IPS-18c (cell line): ENCODE measurements around the gene NT5C3B.
A peak's percentile ranks its signal among the peaks of the same experiment; 100 is the strongest.
"Not testable (repeated sequence)": the region's sequence is repeated elsewhere in the genome, so short reads cannot be mapped to it uniquely, and the experiment has no call there.

ENCODE experiments used
- H3K4me3 ChIP-seq: 2 replicates; pipeline ENCODE4 v1.7.0; 2013; ENCODE audit warnings: low read depth, mild to moderate bottlenecking, low read length, moderate library complexity; ENCODE audit not compliant: insufficient read depth
- H3K9me3 ChIP-seq: one replicate; pipeline ENCODE4 v1.6.1; 2013; ENCODE audit warnings: mild to moderate bottlenecking, low read length, moderate library complexity; ENCODE audit not compliant: control insufficient read depth, insufficient read depth

NT5C3B gene

DNA sequence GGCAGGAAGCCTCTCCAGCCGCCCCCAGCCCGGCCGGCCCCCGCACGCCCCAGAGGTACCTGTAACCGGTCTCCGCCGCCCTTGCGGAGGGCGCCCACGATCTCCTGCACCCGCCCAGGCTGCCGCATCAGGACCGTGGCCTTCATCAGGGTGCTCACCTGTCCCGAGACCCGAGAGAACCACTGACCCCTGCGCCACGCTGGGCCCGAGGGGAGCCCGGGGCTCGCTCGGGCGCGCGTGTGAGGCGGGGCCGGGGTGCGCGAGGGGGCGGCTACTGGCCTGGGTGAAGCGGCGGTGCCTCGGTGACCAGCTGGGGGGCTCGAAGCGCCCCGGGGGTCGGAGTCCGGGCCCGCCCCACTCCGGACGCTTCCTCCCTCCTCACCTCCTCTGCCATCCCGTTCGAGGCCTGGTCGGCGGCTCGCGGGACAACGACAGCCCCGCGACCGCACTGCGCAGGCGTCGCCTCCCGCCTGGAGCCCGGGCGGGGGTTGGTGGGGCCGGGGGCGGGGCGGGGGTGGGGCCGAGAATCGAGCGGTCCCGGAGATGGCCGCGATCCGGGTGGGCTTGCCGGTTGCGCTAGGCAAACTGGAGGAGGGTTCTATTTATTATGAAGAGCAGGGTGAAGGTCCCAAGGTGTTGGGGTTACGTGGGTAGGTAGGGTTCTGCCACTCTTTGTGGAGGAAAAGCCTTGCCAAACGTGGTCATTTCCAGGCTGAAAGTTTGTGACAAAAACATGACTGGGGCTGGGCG is at the start of gene NT5C3B:
TSS of gene NT5C3B (minus strand) at position 433 of the 750 bp plus-strand sequence. CDS start at position 394, 39 bp downstream.
- H3K9me3 ChIP-seq: no peaks in the 10 kb centered on the region
- H3K4me3 ChIP-seq: peak within 1 kb of the TSS; percentile 89

- Histone ChIP-seq H3K9me3 (no peaks in the 10 kb centered on the region), H3K4me3 (no peak overlapping the region)
Observed at GRCh38 chr17:41885733-41886132, 49.7 kb upstream of the NT5C3B start.

DNA sequence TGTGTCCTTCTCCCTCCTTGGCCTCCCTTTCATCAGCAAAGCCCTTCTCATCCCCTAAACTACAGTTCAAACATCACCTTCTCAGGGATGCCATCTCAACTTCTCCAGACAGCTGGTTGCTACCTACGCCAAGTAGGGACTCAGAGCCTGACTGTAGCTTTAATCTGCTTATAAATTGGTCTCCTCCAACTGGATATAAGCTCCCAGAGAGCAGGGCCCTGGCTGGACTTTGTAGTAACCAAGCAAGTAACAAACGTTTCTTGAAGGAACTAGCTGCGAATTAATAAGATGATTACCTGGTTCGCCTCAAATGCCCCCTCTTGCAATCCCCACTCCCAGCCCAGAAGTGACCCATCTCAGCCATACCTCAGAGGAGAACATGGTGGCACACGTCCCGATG is 46.7 kb upstream of the NT5C3B start:
- peaks cover 2% of the 10 kb centered on the region for H3K9me3 ChIP-seq

DNA sequence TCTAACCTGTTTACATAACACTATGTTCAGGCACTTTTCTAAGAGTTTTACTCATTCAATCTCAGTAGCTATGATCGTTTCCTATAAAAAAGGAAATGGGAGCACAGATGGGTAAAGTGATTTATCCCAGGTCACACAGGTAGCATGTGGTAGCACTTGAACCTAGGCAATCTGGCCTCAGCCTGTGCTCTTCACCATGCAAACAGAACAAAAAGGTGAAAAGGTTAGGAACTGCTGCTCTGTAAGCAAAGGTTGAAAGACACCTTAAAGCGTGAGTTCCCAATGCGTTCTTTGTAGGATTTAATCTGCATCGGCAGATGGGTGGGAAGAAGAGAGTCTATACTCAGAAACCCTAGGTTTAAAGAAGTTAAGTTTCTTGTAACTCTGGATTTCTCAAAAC is 44.1 kb upstream of the NT5C3B start:
- Histone ChIP-seq H3K9me3 (peaks cover 2% of the 10 kb centered on the region), H3K4me3 (no peak overlapping the region)

More for the DNA sequence above, 46.7 kb upstream of the NT5C3B start:
- no peak overlapping the region for H3K4me3 ChIP-seq

GRCh38 chr17:41874293-41874670 is 38.2 kb upstream of the NT5C3B start:
- H3K4me3 ChIP-seq, H3K9me3 ChIP-seq: not testable (repeated sequence)

DNA sequence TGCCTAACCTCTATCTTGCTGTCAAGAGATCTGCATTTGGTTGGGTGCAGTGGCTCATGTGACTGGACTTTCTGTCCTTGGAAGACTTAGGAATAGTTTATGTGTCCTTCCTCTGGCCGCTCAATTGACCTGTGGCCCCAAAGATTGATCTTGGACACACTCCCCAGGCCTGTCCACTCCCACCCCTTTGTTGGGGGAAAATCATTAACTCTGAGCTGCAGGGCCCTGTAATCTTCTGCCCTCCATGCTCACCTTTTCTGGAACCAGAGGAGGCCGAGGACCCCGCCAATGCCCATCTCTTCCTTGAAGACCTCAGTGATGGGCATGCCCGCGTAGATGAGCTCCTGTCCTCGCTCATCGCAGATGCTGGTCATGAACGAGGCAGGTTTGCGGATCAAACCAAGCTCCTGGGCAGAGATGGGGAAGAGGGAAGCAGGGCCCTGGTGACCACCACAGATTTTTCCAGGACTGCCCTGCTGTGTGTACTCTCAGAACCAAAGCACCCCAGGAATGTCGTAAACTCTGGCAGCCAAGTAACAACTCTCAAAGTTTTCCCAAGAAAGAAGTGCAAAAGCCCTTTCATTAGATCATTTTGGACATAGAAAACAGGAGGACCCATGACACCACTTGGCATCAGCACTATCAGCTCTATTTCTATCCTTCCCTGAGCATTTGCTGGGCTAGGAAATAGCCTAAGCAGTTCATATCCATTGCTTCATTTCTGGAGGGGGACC is 37.7 kb upstream of the NT5C3B start:
- H3K9me3 ChIP-seq: peaks cover 2% of the 10 kb centered on the region
- no peak overlapping the region for H3K4me3 ChIP-seq

- H3K4me3 ChIP-seq: no peak overlapping the region
- no peaks in the 10 kb centered on the region for H3K9me3 ChIP-seq
Observed at GRCh38 chr17:41871789-41872188, 35.8 kb upstream of the NT5C3B start.

DNA sequence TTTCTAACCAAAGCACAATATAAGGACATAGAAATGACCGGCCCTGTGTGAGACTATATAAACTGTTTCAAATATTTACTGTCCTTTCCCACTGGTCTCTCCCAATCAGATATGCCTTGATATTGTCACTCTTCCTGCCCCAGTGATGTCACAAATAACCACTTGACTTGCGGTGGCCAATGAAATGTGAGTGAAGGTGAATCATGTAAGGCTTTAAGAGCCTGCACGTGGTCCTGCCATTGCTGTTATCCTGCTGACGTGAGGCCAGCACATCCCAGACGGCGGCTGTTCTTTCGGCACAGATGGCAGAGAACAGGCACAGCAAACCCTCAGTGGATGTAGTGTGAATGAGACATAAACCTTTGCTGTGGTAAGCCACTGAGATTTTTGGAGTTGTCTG is 34.6 kb upstream of the NT5C3B start:
- Histone ChIP-seq H3K4me3 (no peak overlapping the region), H3K9me3 (no peaks in the 10 kb centered on the region)

GRCh38 chr17:41870097-41870496 is 34.1 kb upstream of the NT5C3B start:
- H3K9me3 ChIP-seq: no peaks in the 10 kb centered on the region
- H3K4me3 ChIP-seq: no peak overlapping the region

DNA sequence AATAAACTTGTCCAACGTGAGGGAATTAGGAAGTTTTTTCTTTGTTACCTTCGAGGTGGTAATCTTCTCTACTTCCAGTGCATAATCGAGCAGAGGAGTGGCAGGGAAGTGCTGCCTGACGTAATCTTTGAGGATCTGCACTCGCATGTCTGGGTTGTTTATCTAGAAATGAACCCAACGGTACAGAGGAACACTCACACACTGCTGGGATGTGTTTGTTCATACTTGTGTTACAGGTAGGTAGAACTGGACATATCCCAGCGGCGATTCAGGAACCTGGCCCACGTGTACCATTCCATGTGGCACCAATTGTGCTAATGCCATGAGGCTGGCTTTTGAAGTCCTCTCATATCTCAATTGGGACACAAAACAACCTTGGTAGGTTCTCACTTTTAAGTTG is 33.4 kb upstream of the NT5C3B start:
- no peaks in the 10 kb centered on the region for H3K9me3 ChIP-seq
- no peak overlapping the region for H3K4me3 ChIP-seq

- H3K4me3 ChIP-seq: no peak overlapping the region
- no peaks in the 10 kb centered on the region for H3K9me3 ChIP-seq
Observed at GRCh38 chr17:41868568-41868967, 32.5 kb upstream of the NT5C3B start.

DNA sequence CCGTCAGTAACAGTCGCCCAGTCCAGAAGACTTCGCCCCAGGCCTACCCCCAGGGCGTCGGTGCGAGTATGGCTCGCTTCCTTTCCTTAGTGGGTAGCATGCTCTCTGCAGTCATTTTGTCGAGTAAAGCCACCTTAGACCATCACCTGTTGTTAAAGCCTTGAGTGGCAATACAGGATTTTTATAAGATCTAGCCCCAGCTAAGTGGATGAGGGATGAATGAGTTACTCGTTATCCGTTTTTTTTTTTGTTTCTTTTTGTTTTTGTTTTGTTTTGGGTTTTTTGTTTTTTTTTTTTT is 29.5 kb upstream of the NT5C3B start:
- Histone ChIP-seq H3K9me3 (no peaks in the 10 kb centered on the region), H3K4me3 (peak overlapping the region; percentile 21)

DNA sequence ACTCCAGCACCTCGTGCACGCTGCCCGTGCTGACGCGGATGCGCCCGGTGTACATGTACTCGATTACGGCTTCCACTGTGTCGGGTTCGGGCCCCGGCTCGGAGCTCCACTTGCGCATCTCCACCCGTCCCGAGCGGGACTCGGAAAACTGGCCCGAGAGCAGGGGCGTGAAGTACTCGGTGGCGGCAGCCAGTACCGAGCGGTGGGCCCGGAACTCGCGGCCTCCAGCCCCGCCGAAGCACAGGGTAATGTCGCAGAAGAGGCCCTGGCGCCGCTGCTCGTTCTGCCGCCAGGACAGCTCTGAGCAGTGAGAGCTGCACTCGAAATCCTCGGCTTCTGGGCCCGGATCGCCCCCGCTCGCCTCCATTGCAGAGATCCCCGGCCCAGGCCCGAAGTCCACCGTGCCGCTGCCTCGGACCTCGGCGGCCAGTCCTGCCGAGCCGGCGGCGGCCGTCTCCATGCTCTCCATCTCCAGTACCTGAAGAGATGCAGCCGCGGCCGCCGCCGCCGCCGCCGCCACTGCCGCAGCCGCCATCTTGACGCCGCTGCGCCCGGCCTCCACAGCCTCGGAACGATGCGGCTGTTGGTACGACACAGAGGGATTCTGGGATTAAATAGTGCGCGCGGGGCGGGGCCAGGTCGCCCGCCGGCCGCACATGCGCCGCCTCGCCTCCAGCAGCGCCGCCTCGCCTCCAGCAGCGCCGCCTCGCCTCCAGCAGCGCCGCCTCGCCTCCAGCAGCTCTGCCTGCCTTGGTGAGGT is 29.0 kb upstream of the NT5C3B start, which contains the start of gene KLHL11:
TSS of gene KLHL11 (minus strand) at position 588 of the 760 bp plus-strand sequence. CDS start at position 535, 53 bp downstream.
- Histone ChIP-seq H3K9me3 (no peaks in the 10 kb centered on the region), H3K4me3 (peak within 1 kb of the TSS; percentile 96)

GRCh38 chr17:41864498-41864835 is 28.4 kb upstream of the NT5C3B start:
- H3K9me3 ChIP-seq: no peaks in the 10 kb centered on the region
- peak overlapping the region; percentile 96 for H3K4me3 ChIP-seq

- Histone ChIP-seq H3K9me3 (no peaks in the 10 kb centered on the region), H3K4me3 (peak overlapping the region; percentile 96)
Observed at GRCh38 chr17:41863074-41863848, 27.2 kb upstream of the NT5C3B start.

- no peaks in the 10 kb centered on the region for H3K9me3 ChIP-seq
- no peak overlapping the region for H3K4me3 ChIP-seq
Observed at GRCh38 chr17:41860254-41860931, 24.4 kb upstream of the NT5C3B start.

- H3K4me3 ChIP-seq, H3K9me3 ChIP-seq: not testable (repeated sequence)
Observed at GRCh38 chr17:41851382-41851781, 15.3 kb upstream of the NT5C3B start.
